T-cell (primary cell): ENCODE measurements around the gene ACTL7B. TPM values are rescaled to one million over a fixed set of nuclear protein-coding genes. Genes with fewer than 3 reads are reported as not detected.

ENCODE experiments used
- ATAC-seq, 4 experiments: fragments of 200-7000 bp in 3 of 4; fragments of 150-1000 bp in 1 of 4; cut with Tn5 transposase; replicated peaks in 1 of 4; 1 replicate in 3 of 4; 2 replicates in 1 of 4; pipeline ENCODE4 v1.10.0; 2021; ENCODE audit warnings: moderate library complexity in 3 of 4, mild to moderate bottlenecking in 2 of 4, moderate number of reproducible peaks in 1 of 4
- CTCF ChIA-PET, 2 donors: fragments of 300-600 bp; sonication (Branson Sonifier 250); formaldehyde crosslinking; loops; one replicate each; lab custom pipeline; 2022; ENCODE audit warnings: antibody characterized with exemption in 2 of 2; lab: Charles Lee
- POLR2A ChIA-PET, 2 donors: fragments of 300-600 bp; sonication (Branson Sonifier 250); formaldehyde crosslinking; loops; one replicate each; lab custom pipeline; 2022; ENCODE audit warnings: antibody characterized with exemption in 2 of 2; lab: Charles Lee
- DNase-seq, 35 experiments: peaks; one replicate each; pipeline versions ENCODE4 v3.0.0 to v3.0.0-alpha.2; 2013 to 2023
- H3K27ac ChIP-seq: one replicate; pipeline ENCODE4 v1.5.1; 2013; ENCODE audit warnings: low read length
- H3K27me3 ChIP-seq, 2 experiments: replicated peaks in 1 of 2; 1 replicate in 1 of 2; 2 replicates in 1 of 2; pipeline versions ENCODE4 v1.6.1 to v1.7.0; 2013; ENCODE audit warnings: low read length in 1 of 2, mixed read lengths in 1 of 2; ENCODE audit not compliant: control insufficient read depth in 2 of 2, insufficient read depth in 2 of 2; ENCODE audit errors: extremely low read depth in 1 of 2
- H3K36me3 ChIP-seq, 2 donors: 1 replicate in 1 of 2; 2 replicates in 1 of 2; pipeline versions ENCODE4 v1.6.1 to v1.7.0; 2013; ENCODE audit warnings: low read length in 1 of 2; ENCODE audit not compliant: control insufficient read depth in 2 of 2, insufficient read depth in 1 of 2; ENCODE audit errors: extremely low read depth in 1 of 2
- H3K4me1 ChIP-seq, 2 experiments: 1 replicate in 1 of 2; 2 replicates in 1 of 2; pipeline versions ENCODE4 v1.6.1 to v1.7.0; 2013; ENCODE audit warnings: low read length in 2 of 2, mixed read lengths in 1 of 2; ENCODE audit not compliant: insufficient read depth in 2 of 2, control insufficient read depth in 1 of 2; ENCODE audit errors: extremely low read depth in 1 of 2
- H3K4me3 ChIP-seq, 2 donors: 1 replicate in 1 of 2; 2 replicates in 1 of 2; pipeline versions ENCODE4 v1.5.1 to v1.7.0; 2013; ENCODE audit warnings: mild to moderate bottlenecking in 2 of 2, low read length in 1 of 2, moderate library complexity in 1 of 2; ENCODE audit not compliant: control insufficient read depth in 1 of 2; ENCODE audit errors: extremely low read depth in 1 of 2
- H3K9me3 ChIP-seq: 2 replicates; pipeline ENCODE4 v1.7.0; 2013
- H3K27ac Mint-ChIP-seq, 2 donors: one replicate each; pipeline ENCODE4 v1.8.0; 2020 to 2021; ENCODE audit warnings: mild to moderate bottlenecking in 2 of 2, mixed read lengths in 2 of 2
- H3K27me3 Mint-ChIP-seq, 2 donors: one replicate each; pipeline ENCODE4 v1.8.0; 2021 to 2022; ENCODE audit warnings: mixed read lengths in 2 of 2
- H3K36me3 Mint-ChIP-seq: one replicate; pipeline ENCODE4 v1.8.0; 2021; ENCODE audit warnings: mixed read lengths
- H3K4me1 Mint-ChIP-seq, 3 donors: one replicate each; pipeline ENCODE4 v1.8.0; 2020 to 2022; ENCODE audit warnings: mixed read lengths in 3 of 3, mild to moderate bottlenecking in 1 of 3
- H3K4me3 Mint-ChIP-seq, 3 donors: one replicate each; pipeline ENCODE4 v1.8.0; 2020 to 2022; ENCODE audit warnings: mild to moderate bottlenecking in 3 of 3, mixed read lengths in 3 of 3, moderate library complexity in 3 of 3
- H3K9me3 Mint-ChIP-seq, 3 donors: one replicate each; pipeline ENCODE4 v1.8.0; 2020 to 2022; ENCODE audit warnings: mixed read lengths in 3 of 3
- WGBS: methylation state at CpG from one replicate; pipeline ENCODE4 v1.1.5; 2013; ENCODE audit warnings: missing lambda C conversion rate; ENCODE audit not compliant: insufficient coverage; 5-methylcytosine and 5-hydroxymethylcytosine counted together
- total RNA-seq, 35 experiments: library from RNA in 6 of 35; stranded (reverse) in 6 of 35; fragments of 120-200 nt in 1 of 35; gene quantifications; one replicate each; pipeline versions ENCODE4 v1.2.1 to v1.2.4 and lab custom pipeline; 2013 to 2026

ACTL7B gene
- total RNA-seq, 5 donors from 2014 or later (not counting 1 experiment from before 2014, with no cell fraction given) = 0.10 to 0.22 (median 0.19) TPM; not detected in 2

DNA sequence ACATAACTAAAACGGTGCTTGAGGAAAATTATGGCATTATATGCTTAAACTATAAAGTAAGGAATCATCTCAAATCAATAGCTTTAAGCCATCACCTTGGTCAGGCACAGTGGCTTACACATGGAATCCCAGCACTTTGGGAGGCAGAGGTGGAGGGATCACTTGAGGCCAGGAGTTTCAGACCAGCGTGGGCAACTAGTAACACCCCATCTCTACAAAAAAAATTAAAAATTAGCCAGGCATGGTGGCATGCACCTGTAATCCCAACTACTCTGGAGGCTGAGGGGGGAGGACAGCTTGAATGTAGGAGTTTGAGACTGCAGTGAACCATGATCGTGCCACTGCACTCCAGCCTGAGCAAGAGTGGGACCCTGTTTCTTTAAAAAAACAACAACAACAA is 28.9 kb upstream of the ACTL7B start:
- Histone ChIP-seq H3K4me3 (no peak overlapping the region), H3K36me3 (peaks cover 0 to 69% of the 10 kb centered on the region in 2 donors), H3K9me3 (no peaks in the 10 kb centered on the region), H3K4me1 (no peaks in the 10 kb centered on the region), H3K27me3 (no peaks in the 10 kb centered on the region), H3K27ac (no peak overlapping the region)
- Mint-ChIP-seq H3K4me1 (peaks cover 0 to 8% (median 4%) of the 10 kb centered on the region in 3 donors), H3K9me3 (no peaks in the 10 kb centered on the region), H3K36me3 (peaks cover 47% of the 10 kb centered on the region), H3K27me3 (no peaks in the 10 kb centered on the region), H3K27ac (no peak overlapping the region), H3K4me3 (no peak overlapping the region)
- ATAC-seq (no peak), DNase-seq (no peak)
- no CpG with 5 or more reads among the region's 3 CpGs for WGBS
- ChIA-PET CTCF (no interaction called here), POLR2A (interaction anchor here in 1 of 2 donors (0.5 kb wide), 1 partner anchor 193 kb away, joined by 3 read pairs; no protein-coding TSS in a partner anchor)

DNA sequence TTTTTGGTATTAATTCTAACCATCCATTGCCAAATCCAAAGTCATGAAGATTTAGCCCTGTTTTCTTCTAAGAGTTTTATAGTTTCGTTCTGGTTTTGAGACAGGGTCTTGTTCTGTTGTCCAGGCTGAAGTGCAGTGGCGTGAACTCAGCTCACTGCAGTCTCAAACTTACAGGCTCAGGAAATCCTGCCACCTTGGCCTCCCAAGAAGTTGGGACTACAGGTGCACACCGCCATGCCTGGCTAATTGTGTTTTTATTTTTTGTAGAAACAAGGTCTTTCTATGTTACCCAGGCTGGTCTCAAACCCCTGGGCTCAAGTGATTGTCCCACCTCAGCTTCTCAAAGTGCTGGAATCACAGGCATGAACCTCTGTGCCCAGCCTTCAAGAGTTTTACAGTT is 27.3 kb upstream of the ACTL7B start:
- Mint-ChIP-seq H3K4me1 (peaks cover 0 to 8% (median 4%) of the 10 kb centered on the region in 3 donors), H3K27ac (no peak overlapping the region), H3K36me3 (peaks cover 50% of the 10 kb centered on the region), H3K4me3 (no peak overlapping the region), H3K27me3 (no peaks in the 10 kb centered on the region), H3K9me3 (no peaks in the 10 kb centered on the region)
- ChIA-PET CTCF (interaction anchor here (0.6 to 0.7 kb wide), 5 partner anchors 28 to 1971 kb away, joined by 3 to 5 read pairs (median 4); no protein-coding TSS in a partner anchor), POLR2A (no interaction called here)
- Histone ChIP-seq H3K27me3 (no peaks in the 10 kb centered on the region), H3K9me3 (no peaks in the 10 kb centered on the region), H3K4me1 (no peaks in the 10 kb centered on the region), H3K36me3 (peaks cover 0 to 69% of the 10 kb centered on the region in 2 donors), H3K27ac (no peak overlapping the region), H3K4me3 (no peak overlapping the region)
- ATAC-seq = no peak
- WGBS = 100% methylated on average over 1 of the region's 3 CpGs
- no peak for DNase-seq

DNA sequence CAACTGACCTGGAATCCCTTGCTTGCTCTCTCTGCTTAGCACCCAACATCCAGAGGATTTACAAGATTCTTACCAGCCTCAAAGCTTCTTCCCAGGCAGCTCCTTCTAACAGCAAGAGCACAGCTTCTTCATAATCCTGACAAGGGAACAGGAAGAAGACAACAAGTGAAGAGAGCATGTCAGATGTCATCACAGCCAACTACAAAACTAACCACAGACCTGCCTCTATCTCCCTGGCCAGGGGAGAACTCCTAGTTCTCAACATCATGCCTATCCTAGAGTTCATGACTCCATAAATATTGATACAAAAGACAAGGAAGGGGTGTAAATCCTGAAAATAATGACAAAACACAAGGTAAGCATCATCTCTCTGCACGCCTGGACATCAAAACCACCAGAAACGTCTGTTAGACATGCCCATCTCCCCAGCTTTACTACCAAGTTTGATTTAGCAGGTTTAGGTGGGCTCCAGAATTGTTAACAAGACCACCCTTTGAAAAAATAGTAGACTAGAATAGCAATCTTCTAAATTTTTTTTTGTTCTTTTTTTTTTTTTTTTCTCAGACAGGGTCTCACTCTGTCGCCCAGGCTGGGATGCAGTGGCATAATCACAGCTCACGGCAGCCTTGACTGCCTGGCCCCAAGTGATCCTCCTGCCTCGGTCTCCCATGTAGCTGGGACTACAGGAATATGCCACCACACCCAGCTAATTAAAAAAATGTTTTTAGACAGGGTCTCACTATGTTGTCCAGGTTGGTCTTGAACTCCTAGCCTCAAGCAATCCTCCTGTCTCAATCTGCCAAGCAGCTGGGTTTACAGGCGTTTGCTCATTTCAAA is 26.5 kb upstream of the ACTL7B start:
- Mint-ChIP-seq H3K4me1 (peaks cover 0 to 8% (median 4%) of the 10 kb centered on the region in 3 donors), H3K9me3 (no peaks in the 10 kb centered on the region), H3K36me3 (peaks cover 54% of the 10 kb centered on the region), H3K4me3 (no peak overlapping the region), H3K27me3 (no peaks in the 10 kb centered on the region), H3K27ac (no peak overlapping the region)
- Histone ChIP-seq H3K27me3 (no peaks in the 10 kb centered on the region), H3K9me3 (no peaks in the 10 kb centered on the region), H3K4me1 (no peaks in the 10 kb centered on the region), H3K27ac (no peak overlapping the region), H3K36me3 (peaks cover 0 to 68% of the 10 kb centered on the region in 2 donors), H3K4me3 (no peak overlapping the region)
- no peak for ATAC-seq
- DNase-seq = no peak
- WGBS = 100% methylated on average over 1 of the region's 6 CpGs
- ChIA-PET CTCF (interaction anchor here (0.6 to 0.7 kb wide), 2 partner anchors 27 to 316 kb away, joined by 3 to 5 read pairs; no protein-coding TSS in a partner anchor), POLR2A (no interaction called here)

DNA sequence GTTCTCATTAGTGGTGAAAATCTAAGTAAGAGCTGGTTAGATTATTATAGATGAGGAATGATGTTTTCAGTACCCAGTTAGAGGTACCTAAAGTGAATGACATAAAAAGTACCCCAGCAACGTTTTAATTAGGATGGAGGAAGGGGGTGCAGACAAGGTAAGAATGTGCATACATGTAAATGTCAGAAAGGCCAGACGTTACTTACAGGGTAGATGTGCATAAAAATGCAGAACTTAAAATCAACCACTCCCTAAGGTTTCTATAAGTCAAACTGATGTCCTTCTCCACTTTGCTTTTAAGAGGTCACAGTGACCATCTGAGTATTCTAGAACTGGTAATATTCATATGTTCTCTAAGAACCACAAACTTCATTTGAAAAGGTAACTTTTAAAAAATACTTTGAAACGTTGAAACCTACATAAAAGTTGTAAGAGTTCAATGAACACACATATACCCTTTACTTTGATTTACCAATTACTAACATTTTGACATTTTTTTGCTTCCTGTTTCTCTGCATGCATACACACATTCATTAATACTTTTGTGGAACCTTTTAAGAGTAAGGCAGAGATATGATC is 25.0 kb upstream of the ACTL7B start:
- Mint-ChIP-seq H3K36me3 (peaks cover 54% of the 10 kb centered on the region), H3K9me3 (no peaks in the 10 kb centered on the region), H3K4me3 (no peak overlapping the region), H3K4me1 (peaks cover 0 to 3% (median 0%) of the 10 kb centered on the region in 3 donors), H3K27me3 (no peaks in the 10 kb centered on the region), H3K27ac (no peak overlapping the region)
- Histone ChIP-seq H3K27ac (no peak overlapping the region), H3K9me3 (no peaks in the 10 kb centered on the region), H3K36me3 (peaks cover 0 to 71% of the 10 kb centered on the region in 2 donors), H3K4me1 (no peaks in the 10 kb centered on the region), H3K4me3 (no peak overlapping the region), H3K27me3 (no peaks in the 10 kb centered on the region)
- no CpG with 5 or more reads among the region's 3 CpGs for WGBS
- no peak for ATAC-seq
- no peak for DNase-seq
- POLR2A ChIA-PET = no interaction called here
- CTCF ChIA-PET = no interaction called here

DNA sequence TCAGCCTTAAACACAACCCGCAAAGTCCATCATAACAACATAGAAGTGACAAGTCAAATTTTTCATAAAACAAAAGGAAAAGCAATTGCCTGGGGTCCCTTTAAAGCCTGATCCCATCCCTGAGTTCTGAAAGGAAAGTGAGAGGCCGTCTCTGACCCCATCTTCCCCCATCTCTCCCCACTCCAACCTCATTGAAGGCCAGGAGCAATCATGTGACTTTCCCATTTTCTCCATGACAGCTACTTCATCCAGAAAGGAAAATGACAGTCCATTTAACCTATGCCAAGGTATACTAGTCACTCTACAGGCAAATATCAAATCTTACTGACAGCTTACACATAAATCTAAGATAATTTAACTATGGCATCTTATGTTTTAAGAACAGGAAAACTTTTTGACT is 21.7 kb upstream of the ACTL7B start:
- CTCF ChIA-PET = no interaction called here
- POLR2A ChIA-PET = no interaction called here
- H3K27ac Mint-ChIP-seq = no peak overlapping the region
- H3K27me3 Mint-ChIP-seq = no peaks in the 10 kb centered on the region
- ATAC-seq (no peak), DNase-seq (no peak)
- H3K4me3 Mint-ChIP-seq = no peak overlapping the region
- Histone ChIP-seq H3K27me3 (no peaks in the 10 kb centered on the region), H3K36me3 (peaks cover 5 to 83% of the 10 kb centered on the region in 2 donors), H3K27ac (no peak overlapping the region), H3K4me3 (no peak overlapping the region), H3K9me3 (no peaks in the 10 kb centered on the region), H3K4me1 (no peaks in the 10 kb centered on the region)
- no peaks in the 10 kb centered on the region for H3K9me3 Mint-ChIP-seq
- H3K36me3 Mint-ChIP-seq = peaks cover 77% of the 10 kb centered on the region
- no peaks in the 10 kb centered on the region for H3K4me1 Mint-ChIP-seq
- WGBS = 94% methylated on average over 2 of the region's 2 CpGs

DNA sequence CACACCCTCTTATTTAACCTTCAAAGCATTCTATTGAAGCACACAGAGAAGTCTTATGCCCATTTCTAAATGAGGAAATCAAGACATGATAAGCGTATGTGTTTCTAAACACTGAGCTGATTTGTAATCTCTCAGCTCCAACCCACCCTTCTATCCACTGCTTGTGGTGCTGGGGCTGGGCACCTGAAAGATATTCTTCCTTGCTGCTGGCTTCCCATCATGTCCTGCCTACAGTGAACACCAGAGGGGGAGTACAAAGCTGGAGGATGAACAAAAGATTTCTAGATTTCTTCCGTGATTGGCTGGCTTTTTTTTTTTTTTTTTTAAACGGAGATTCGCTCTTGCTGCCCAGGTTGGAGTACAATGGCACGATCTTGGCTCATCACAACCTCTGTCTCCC is 20.6 kb upstream of the ACTL7B start:
- no peak for ATAC-seq
- Histone ChIP-seq H3K4me1 (no peaks in the 10 kb centered on the region), H3K4me3 (no peak overlapping the region), H3K9me3 (no peaks in the 10 kb centered on the region), H3K27me3 (no peaks in the 10 kb centered on the region), H3K36me3 (peaks cover 5 to 80% of the 10 kb centered on the region in 2 donors), H3K27ac (no peak overlapping the region)
- ChIA-PET POLR2A (no interaction called here), CTCF (interaction anchor here (0.7 to 0.9 kb wide), 2 partner anchors 172 to 1004 kb away, joined by 3 to 4 read pairs; no protein-coding TSS in a partner anchor)
- Mint-ChIP-seq H3K36me3 (peaks cover 87% of the 10 kb centered on the region), H3K4me1 (no peaks in the 10 kb centered on the region), H3K27me3 (no peaks in the 10 kb centered on the region), H3K9me3 (no peaks in the 10 kb centered on the region), H3K4me3 (no peak overlapping the region), H3K27ac (no peak overlapping the region)
- 100% methylated on average over 1 of the region's 5 CpGs for WGBS
- no peak for DNase-seq
